ENCODE results near the gene TENM4.

- TF ChIP-seq, protein P1, sequence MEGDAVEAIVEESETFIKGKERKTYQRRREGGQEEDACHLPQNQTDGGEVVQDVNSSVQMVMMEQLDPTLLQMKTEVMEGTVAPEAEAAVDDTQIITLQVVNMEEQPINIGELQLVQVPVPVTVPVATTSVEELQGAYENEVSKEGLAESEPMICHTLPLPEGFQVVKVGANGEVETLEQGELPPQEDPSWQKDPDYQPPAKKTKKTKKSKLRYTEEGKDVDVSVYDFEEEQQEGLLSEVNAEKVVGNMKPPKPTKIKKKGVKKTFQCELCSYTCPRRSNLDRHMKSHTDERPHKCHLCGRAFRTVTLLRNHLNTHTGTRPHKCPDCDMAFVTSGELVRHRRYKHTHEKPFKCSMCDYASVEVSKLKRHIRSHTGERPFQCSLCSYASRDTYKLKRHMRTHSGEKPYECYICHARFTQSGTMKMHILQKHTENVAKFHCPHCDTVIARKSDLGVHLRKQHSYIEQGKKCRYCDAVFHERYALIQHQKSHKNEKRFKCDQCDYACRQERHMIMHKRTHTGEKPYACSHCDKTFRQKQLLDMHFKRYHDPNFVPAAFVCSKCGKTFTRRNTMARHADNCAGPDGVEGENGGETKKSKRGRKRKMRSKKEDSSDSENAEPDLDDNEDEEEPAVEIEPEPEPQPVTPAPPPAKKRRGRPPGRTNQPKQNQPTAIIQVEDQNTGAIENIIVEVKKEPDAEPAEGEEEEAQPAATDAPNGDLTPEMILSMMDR (IDR thresholded peaks at IDR 0.05): no peak
- TF ChIP-seq CREB1 (CRISPR knock-in tag; IDR thresholded peaks at IDR 0.05) (no peak), E2F4 (CRISPR knock-in tag; IDR thresholded peaks at IDR 0.05; ENCODE audit: borderline replicate concordance, low read depth) (no peak), ZNF317 (CRISPR knock-in tag; IDR thresholded peaks at IDR 0.05; ENCODE audit: borderline replicate concordance, low read depth) (no peak), OVOL2 (CRISPR knock-in tag; IDR thresholded peaks at IDR 0.05; ENCODE audit: borderline replicate concordance) (no peak)
- TF ChIP-seq, protein P2, sequence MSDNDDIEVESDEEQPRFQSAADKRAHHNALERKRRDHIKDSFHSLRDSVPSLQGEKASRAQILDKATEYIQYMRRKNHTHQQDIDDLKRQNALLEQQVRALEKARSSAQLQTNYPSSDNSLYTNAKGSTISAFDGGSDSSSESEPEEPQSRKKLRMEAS (CRISPR knock-in tag; IDR thresholded peaks at IDR 0.05): no peak
- TF ChIP-seq, protein P3, sequence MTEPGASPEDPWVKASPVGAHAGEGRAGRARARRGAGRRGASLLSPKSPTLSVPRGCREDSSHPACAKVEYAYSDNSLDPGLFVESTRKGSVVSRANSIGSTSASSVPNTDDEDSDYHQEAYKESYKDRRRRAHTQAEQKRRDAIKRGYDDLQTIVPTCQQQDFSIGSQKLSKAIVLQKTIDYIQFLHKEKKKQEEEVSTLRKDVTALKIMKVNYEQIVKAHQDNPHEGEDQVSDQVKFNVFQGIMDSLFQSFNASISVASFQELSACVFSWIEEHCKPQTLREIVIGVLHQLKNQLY (CRISPR knock-in tag; IDR thresholded peaks at IDR 0.05): no peak
- TF ChIP-seq, protein P4, sequence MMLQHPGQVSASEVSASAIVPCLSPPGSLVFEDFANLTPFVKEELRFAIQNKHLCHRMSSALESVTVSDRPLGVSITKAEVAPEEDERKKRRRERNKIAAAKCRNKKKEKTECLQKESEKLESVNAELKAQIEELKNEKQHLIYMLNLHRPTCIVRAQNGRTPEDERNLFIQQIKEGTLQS (CRISPR knock-in tag; conservative IDR thresholded peaks at IDR 0.05): no peak
Observed at GRCh38 chr11:78820741-78821140, 620.1 kb downstream of the TENM4 start.

Data from WTC11 (cell line).